Measurements from ENCODE around the gene RAPGEFL1. TPM values are rescaled to one million over a fixed set of nuclear protein-coding genes. Genes with fewer than 3 reads are reported as not detected.

RAPGEFL1 gene
- total and polyA plus RNA-seq, 2 donors (not counting 3 experiments of a cell fraction or from before 2014, with no cell fraction given): 8.6 to 11.8 TPM

DNA sequence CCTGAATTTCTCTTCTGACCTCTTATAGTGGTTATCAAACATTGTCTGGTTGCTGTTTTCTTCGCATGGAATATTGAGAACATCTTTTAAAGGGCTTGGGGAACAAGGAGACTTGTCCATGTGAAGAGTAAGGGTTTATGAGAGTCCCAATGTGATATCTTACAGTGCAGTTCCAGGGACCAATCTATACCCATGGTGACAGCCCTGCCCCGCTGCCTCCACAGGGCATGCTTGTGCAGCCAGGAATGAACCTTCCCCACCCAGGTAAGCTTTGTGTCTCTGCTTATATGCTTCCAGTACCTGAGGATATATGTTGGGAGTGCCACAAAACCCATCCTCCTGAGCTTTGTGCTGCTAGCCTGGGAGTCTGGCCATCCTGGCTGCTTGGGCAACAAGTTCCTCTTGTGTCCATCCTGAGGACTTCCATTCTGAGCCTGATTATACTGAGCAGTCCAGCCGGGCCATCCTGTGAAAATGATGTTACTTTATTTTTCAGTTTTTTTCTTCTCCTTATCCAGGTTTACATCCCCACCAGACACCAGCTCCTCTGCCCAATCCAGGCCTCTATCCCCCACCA is 9.5 kb upstream of the RAPGEFL1 start:
- FAIRE-seq: no peak
- peaks cover 31 to 39% of the 10 kb centered on the region in 2 experiments for H3K36me3 ChIP-seq (ENCODE audit: control insufficient read depth in 2 of 2, extremely low read depth in 1 of 2, insufficient read depth in 2 of 2, low read length in 2 of 2)
- TF ChIP-seq FOS (IDR thresholded peaks at IDR 0.05; ENCODE audit: borderline replicate concordance, insufficient read depth, low read length) (no peak), POLR2A (IDR thresholded peaks at IDR 0.05; ENCODE audit: low read depth, low read length) (no peak), EZH2 (IDR thresholded peaks at IDR 0.05; ENCODE audit: borderline replicate concordance, low read depth, low read length, severe bottlenecking) (no peak), MYC (IDR thresholded peaks at IDR 0.05; ENCODE audit: low read depth, low read length) (no peak), GATA2 (IDR thresholded peaks at IDR 0.05; ENCODE audit: insufficient read depth, insufficient read length, low read depth, low read length) (no peak), JUN (IDR thresholded peaks at IDR 0.05; ENCODE audit: borderline replicate concordance, insufficient read depth, insufficient read length, low read depth) (no peak), POLR2AphosphoS5 (IDR thresholded peaks at IDR 0.05; ENCODE audit: insufficient read depth, low read depth, low read length) (no peak)
- TF ChIP-seq, protein P1, sequence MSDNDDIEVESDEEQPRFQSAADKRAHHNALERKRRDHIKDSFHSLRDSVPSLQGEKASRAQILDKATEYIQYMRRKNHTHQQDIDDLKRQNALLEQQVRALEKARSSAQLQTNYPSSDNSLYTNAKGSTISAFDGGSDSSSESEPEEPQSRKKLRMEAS (IDR thresholded peaks at IDR 0.05; ENCODE audit: insufficient read depth, insufficient read length): no peak
- TF ChIP-seq, protein P2, sequence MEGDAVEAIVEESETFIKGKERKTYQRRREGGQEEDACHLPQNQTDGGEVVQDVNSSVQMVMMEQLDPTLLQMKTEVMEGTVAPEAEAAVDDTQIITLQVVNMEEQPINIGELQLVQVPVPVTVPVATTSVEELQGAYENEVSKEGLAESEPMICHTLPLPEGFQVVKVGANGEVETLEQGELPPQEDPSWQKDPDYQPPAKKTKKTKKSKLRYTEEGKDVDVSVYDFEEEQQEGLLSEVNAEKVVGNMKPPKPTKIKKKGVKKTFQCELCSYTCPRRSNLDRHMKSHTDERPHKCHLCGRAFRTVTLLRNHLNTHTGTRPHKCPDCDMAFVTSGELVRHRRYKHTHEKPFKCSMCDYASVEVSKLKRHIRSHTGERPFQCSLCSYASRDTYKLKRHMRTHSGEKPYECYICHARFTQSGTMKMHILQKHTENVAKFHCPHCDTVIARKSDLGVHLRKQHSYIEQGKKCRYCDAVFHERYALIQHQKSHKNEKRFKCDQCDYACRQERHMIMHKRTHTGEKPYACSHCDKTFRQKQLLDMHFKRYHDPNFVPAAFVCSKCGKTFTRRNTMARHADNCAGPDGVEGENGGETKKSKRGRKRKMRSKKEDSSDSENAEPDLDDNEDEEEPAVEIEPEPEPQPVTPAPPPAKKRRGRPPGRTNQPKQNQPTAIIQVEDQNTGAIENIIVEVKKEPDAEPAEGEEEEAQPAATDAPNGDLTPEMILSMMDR (IDR thresholded peaks at IDR 0.05; ENCODE audit: extremely low read depth in 1 of 2, insufficient read depth in 1 of 2, low read depth in 1 of 2, low read length in 2 of 2): no peak
- H2AFZ ChIP-seq (ENCODE audit: low read depth, low read length): no peak overlapping the region
- H4K20me1 ChIP-seq (replicated peaks; ENCODE audit: control insufficient read depth, extremely low read depth, insufficient read depth, low read length): no peaks in the 10 kb centered on the region
- no peaks in the 10 kb centered on the region for H3K4me1 ChIP-seq (ENCODE audit: control insufficient read depth, extremely low read depth, insufficient read depth, low read length)
- H3K4me2 ChIP-seq (ENCODE audit: insufficient read depth, low read length): no peak overlapping the region
- H3K9me3 ChIP-seq (replicated peaks; ENCODE audit: control insufficient read depth, insufficient read depth, low read length): no peaks in the 10 kb centered on the region
- H3K27ac ChIP-seq (ENCODE audit: insufficient read depth, low read depth, low read length): peak overlapping the region; percentile 4
- H3K9me1 ChIP-seq (replicated peaks; ENCODE audit: control insufficient read depth, extremely low read depth, insufficient read depth, low read length): no peaks in the 10 kb centered on the region
- ChIA-PET POLR2A (interaction anchor here (1.2 kb wide), 1 partner anchor 54 kb away, joined by 13 read pairs; no protein-coding TSS in a partner anchor), CTCF (interaction anchor here (0.9 to 2.2 kb wide), 35 partner anchors 9 to 295 kb away, joined by 3 to 82 read pairs (median 6); partner anchors contain the start of genes CASC3, CSF3, MED24 and NR1D1)
- intact Hi-C loops (cut with micrococcal nuclease): loop anchor here (1.0 kb wide), 4 partner anchors 54 to 154 kb away; no protein-coding TSS in a partner anchor
- no peak overlapping the region for H3K9ac ChIP-seq (replicated peaks; ENCODE audit: extremely low read depth, insufficient read depth, low read length)
- dilution Hi-C loops (cut with MboI; ENCODE audit: extremely low pct_ligation_motif_present, low sequenced_read_pairs): no loop called here
- no TSS peak for BruUV-seq (replicated peaks)
- no peak for DNase-seq (ENCODE audit: low read depth, low spot score)
- H3K79me2 ChIP-seq (ENCODE audit: control insufficient read depth, insufficient read depth, low read length): peaks cover 4% of the 10 kb centered on the region
- H3K27me3 ChIP-seq (ENCODE audit: control insufficient read depth in 2 of 2, insufficient read depth in 2 of 2, low read length in 2 of 2): no peaks in the 10 kb centered on the region
- H3K4me3 ChIP-seq (replicated peaks in 1 of 3; ENCODE audit: insufficient read depth in 1 of 3, low read depth in 1 of 3, low read length in 3 of 3): no peak overlapping the region

Data from endothelial cell of umbilical vein (primary cell).